H1 (cell line): Measurements from ENCODE around the gene C11orf58. TPM values are rescaled to one million over a fixed set of nuclear protein-coding genes. Genes with fewer than 3 reads are reported as not detected.

Source experiments
- CTCF ChIA-PET: fragments of 300-600 bp; sonication (Branson Sonifier 250); formaldehyde crosslinking; loops from one replicate; lab custom pipeline; 2021; ENCODE audit not compliant: partially characterized antibody; lab: Charles Lee
- POLR2A ChIA-PET: fragments of 300-600 bp; sonication (Branson Sonifier 250); formaldehyde crosslinking; loops from one replicate; lab custom pipeline; 2021; ENCODE audit warnings: inconsistent platforms; ENCODE audit not compliant: partially characterized antibody; lab: Charles Lee
- DNase-seq, 2 experiments: peaks; one replicate each; pipeline versions ENCODE4 v3.0.0 to v3.0.0-alpha.2; 2010 to 2022; ENCODE audit warnings: low spot score in 2 of 2, low read depth in 1 of 2, mixed read lengths in 1 of 2
- FAIRE-seq: peaks from 2 replicates; lab custom pipeline; 2011; peaks lifted over from hg19 to GRCh38; lab: Jason Lieb, UNC
- H2AFZ ChIP-seq: 2 replicates; pipeline ENCODE4 v1.8.1; 2012; ENCODE audit warnings: low read length, inconsistent platforms
- H2AK5ac ChIP-seq: 2 replicates; pipeline ENCODE4 v1.6.1; 2013; ENCODE audit warnings: low read depth, low read length
- H2BK120ac ChIP-seq: replicated peaks from 2 replicates; pipeline ENCODE3; 2013; ENCODE audit warnings: low read depth, low read length, inconsistent platforms
- H2BK12ac ChIP-seq: 2 replicates; pipeline ENCODE4 v1.6.1; 2013; ENCODE audit warnings: low read depth, low read length
- H2BK15ac ChIP-seq: 2 replicates; pipeline ENCODE4 v1.6.1; 2013; ENCODE audit warnings: low read length
- H2BK20ac ChIP-seq: 2 replicates; pipeline ENCODE4 v1.6.1; 2013; ENCODE audit warnings: low read length
- H2BK5ac ChIP-seq: 2 replicates; pipeline ENCODE4 v1.6.1; 2013; ENCODE audit warnings: low read depth, low read length
- H3K14ac ChIP-seq: 2 replicates; pipeline ENCODE4 v1.6.1; 2013; ENCODE audit warnings: inconsistent platforms; ENCODE audit not compliant: insufficient read length
- H3K18ac ChIP-seq: 2 replicates; pipeline ENCODE4 v1.6.1; 2013; ENCODE audit warnings: low read length; ENCODE audit errors: extremely low read depth
- H3K23ac ChIP-seq: 2 replicates; pipeline ENCODE4 v1.6.1; 2013; ENCODE audit warnings: inconsistent platforms; ENCODE audit not compliant: insufficient read length
- H3K23me2 ChIP-seq: 2 replicates; pipeline ENCODE4 v1.6.1; 2013; ENCODE audit warnings: low read depth, low read length
- H3K27ac ChIP-seq: 2 replicates; pipeline ENCODE4 v1.6.1; 2011; ENCODE audit warnings: low read depth, low read length, inconsistent platforms
- H3K27me3 ChIP-seq, 4 experiments: replicated peaks in 1 of 4; 1 replicate in 1 of 4; 2 replicates in 3 of 4; pipeline versions ENCODE4 v1.6.1 to v1.8.1; 2011 to 2013; ENCODE audit warnings: low read length in 3 of 4, mild to moderate bottlenecking in 3 of 4, inconsistent platforms in 2 of 4, mixed read lengths in 2 of 4, moderate library complexity in 1 of 4; ENCODE audit not compliant: control insufficient read depth in 3 of 4, insufficient read depth in 3 of 4; ENCODE audit errors: extremely low read depth in 1 of 4
- H3K36me3 ChIP-seq, 4 experiments: 2 replicates each; pipeline versions ENCODE4 v1.6.1 to v1.8.1; 2011 to 2013; ENCODE audit warnings: mild to moderate bottlenecking in 4 of 4, low read length in 3 of 4, moderate library complexity in 2 of 4, control low read depth in 1 of 4, inconsistent platforms in 1 of 4; ENCODE audit not compliant: insufficient read depth in 4 of 4, control insufficient read depth in 2 of 4
- H3K4ac ChIP-seq: replicated peaks from 2 replicates; pipeline ENCODE3; 2013; ENCODE audit warnings: low read length, low read depth, mixed read lengths, inconsistent platforms; ENCODE audit not compliant: insufficient read length
- H3K4me1 ChIP-seq, 4 experiments: replicated peaks in 1 of 4; 1 replicate in 1 of 4; 2 replicates in 3 of 4; pipeline versions ENCODE4 v1.6.1 to v1.8.1; 2011 to 2013; ENCODE audit warnings: low read length in 3 of 4, inconsistent platforms in 2 of 4, mixed read lengths in 1 of 4; ENCODE audit not compliant: insufficient read depth in 4 of 4, control insufficient read depth in 3 of 4
- H3K4me2 ChIP-seq, 2 experiments: 2 replicates each; pipeline versions ENCODE4 v1.6.1 to v1.8.1; 2011 to 2013; ENCODE audit warnings: low read depth in 2 of 2, low read length in 2 of 2, control low read depth in 1 of 2, inconsistent platforms in 1 of 2, mild to moderate bottlenecking in 1 of 2; ENCODE audit not compliant: insufficient read depth in 1 of 2
- H3K4me3 ChIP-seq, 4 experiments: fragments of 200-600, 300-600 bp in 1 of 4; sonication (generic), shearing (Covaris generic), sonication (Bioruptor Twin) in 1 of 4; 2 replicates each; pipeline versions ENCODE4 v1.5.1 to v1.8.1; 2011 to 2016; ENCODE audit warnings: low read length in 4 of 4, low read depth in 3 of 4, control low read depth in 2 of 4, inconsistent platforms in 2 of 4, mild to moderate bottlenecking in 2 of 4, mixed read lengths in 1 of 4, moderate library complexity in 1 of 4; ENCODE audit not compliant: insufficient read depth in 2 of 4; ENCODE audit errors: extremely low read depth in 1 of 4
- H3K56ac ChIP-seq: replicated peaks from 2 replicates; pipeline ENCODE3; 2013; ENCODE audit warnings: low read depth, mild to moderate bottlenecking, mixed read lengths, low read length, inconsistent platforms; ENCODE audit not compliant: insufficient read length
- H3K79me1 ChIP-seq: 2 replicates; pipeline ENCODE4 v1.6.1; 2013; ENCODE audit warnings: low read depth, low read length, control low read depth
- H3K79me2 ChIP-seq, 2 experiments: 2 replicates each; pipeline versions ENCODE4 v1.6.1 to v1.8.1; 2012 to 2013; ENCODE audit warnings: low read length in 2 of 2, mild to moderate bottlenecking in 2 of 2, inconsistent platforms in 1 of 2; ENCODE audit not compliant: insufficient read depth in 2 of 2, control insufficient read depth in 1 of 2
- H3K9ac ChIP-seq, 4 experiments: replicated peaks in 1 of 4; 1 replicate in 1 of 4; 2 replicates in 3 of 4; pipeline versions ENCODE4 v1.6.1 to v1.8.1; 2011 to 2013; ENCODE audit warnings: low read depth in 3 of 4, low read length in 3 of 4, control low read depth in 2 of 4, mild to moderate bottlenecking in 2 of 4, moderate library complexity in 2 of 4, inconsistent platforms in 1 of 4; ENCODE audit errors: extremely low read depth in 1 of 4
- H3K9me3 ChIP-seq, 2 experiments: 2 replicates each; pipeline versions ENCODE4 v1.6.1 to v1.8.1; 2012 to 2013; ENCODE audit warnings: mild to moderate bottlenecking in 2 of 2, moderate library complexity in 2 of 2, control low read depth in 1 of 2, inconsistent platforms in 1 of 2, low read depth in 1 of 2, low read length in 1 of 2, mixed read lengths in 1 of 2; ENCODE audit not compliant: insufficient read depth in 2 of 2
- H4K20me1 ChIP-seq, 2 experiments: replicated peaks in 1 of 2; 2 replicates each; pipeline versions ENCODE3 to v1.8.1; 2011 to 2013; ENCODE audit warnings: inconsistent platforms in 2 of 2, low read length in 2 of 2, mild to moderate bottlenecking in 1 of 2; ENCODE audit not compliant: insufficient read depth in 2 of 2, control insufficient read depth in 1 of 2
- H4K5ac ChIP-seq: 2 replicates; pipeline ENCODE4 v1.6.1; 2013; ENCODE audit warnings: low read length, low read depth, mixed read lengths, inconsistent platforms; ENCODE audit not compliant: insufficient read length
- H4K8ac ChIP-seq: 2 replicates; pipeline ENCODE4 v1.8.0; 2013; ENCODE audit warnings: mild to moderate bottlenecking, moderate library complexity, low read length, inconsistent platforms; ENCODE audit not compliant: insufficient read depth; ENCODE audit errors: extremely low read depth
- H4K91ac ChIP-seq: replicated peaks from 2 replicates; pipeline ENCODE3; 2013; ENCODE audit warnings: low read length, mixed read lengths, inconsistent platforms; ENCODE audit not compliant: insufficient read length
- E2F6 ChIP-seq: IDR thresholded peaks from 2 replicates; pipeline ENCODE4 v1.6.1; 2012; ENCODE audit warnings: inconsistent platforms
- MAX ChIP-seq: IDR thresholded peaks from 2 replicates; pipeline ENCODE4 v1.6.1; 2012; ENCODE audit warnings: inconsistent platforms
- POU5F1 ChIP-seq: IDR thresholded peaks from 2 replicates; pipeline ENCODE4 v1.6.1; 2011; ENCODE audit warnings: low read depth, mild to moderate bottlenecking, low read length, moderate library complexity
- RBBP5 ChIP-seq: IDR thresholded peaks from 2 replicates; pipeline ENCODE4 v1.7.1; 2012; ENCODE audit warnings: low read depth, mild to moderate bottlenecking, inconsistent platforms, low read length, moderate library complexity, borderline replicate concordance
- SIN3A ChIP-seq, 2 experiments: IDR thresholded peaks in 1 of 2; conservative IDR thresholded peaks in 1 of 2; 2 replicates each; pipeline ENCODE4 v1.6.1; 2011 to 2012; ENCODE audit warnings: low read length in 2 of 2, improper control_type of control experiment in 1 of 2, low read depth in 1 of 2, mild to moderate bottlenecking in 1 of 2
- TAF7 ChIP-seq: optimal IDR thresholded peaks from 2 replicates; pipeline ENCODE3; 2011; ENCODE audit warnings: low read depth, mild to moderate bottlenecking, inconsistent platforms, low read length, moderate library complexity, borderline replicate concordance
- WGBS, 2 experiments: shearing (Covaris generic) in 1 of 2; methylation state at CpG; one replicate each; pipeline versions ENCODE4 v1.1.6 to v1.1.7; 2013 to 2015; ENCODE audit warnings: low lambda C conversion rate in 2 of 2, mixed read lengths in 2 of 2, inconsistent platforms in 1 of 2, low coverage in 1 of 2, missing lambda C conversion rate in 1 of 2; ENCODE audit not compliant: insufficient replicate concordance in 2 of 2, insufficient coverage in 1 of 2, insufficient read length in 1 of 2; ENCODE audit errors: extremely low coverage in 1 of 2, missing lambda C conversion rate in 1 of 2; 5-methylcytosine and 5-hydroxymethylcytosine counted together
- polyA plus RNA-seq, 7 experiments: library from polyadenylated mRNA; depleted of rRNA in 3 of 7; stranded (reverse) in 5 of 7; unstranded in 2 of 7; fragments of >200 nt in 5 of 7; fragments of 200-250 nt in 2 of 7; gene quantifications; 1 replicate in 5 of 7; 2 replicates in 1 of 7; 4 replicates in 1 of 7; pipeline versions ENCODE4 v1.2.1 to v1.2.3, GENCODE V29; 2011 to 2013; ENCODE audit warnings: missing spikeins in 2 of 7, mixed read lengths in 2 of 7
- total RNA-seq: library from RNA; stranded (reverse); fragmentation: NEBNext Ultra II Directional; extraction: Animal tissue kit (Norgen Biotek cat#: 25700); gene quantifications from 2 replicates; pipeline ENCODE4 v1.2.1, GENCODE V29; 2021

The C11orf58 gene
- total and polyA plus RNA-seq, 2 of the 8 experiments (the other 6 are each of a cell fraction or from before 2014, with no cell fraction given), result 70.7 to 181 TPM

- H3K9me3 ChIP-seq, result no peaks in the 10 kb centered on the region
- H3K4me1 ChIP-seq, result no peaks in the 10 kb centered on the region
- no peak overlapping the region for H4K8ac ChIP-seq
- no peaks in the 10 kb centered on the region for H3K27me3 ChIP-seq
- H3K4me3 ChIP-seq, result no peak overlapping the region
- 93% methylated on average over 13 of the region's 13 CpGs; no CpG with 5 or more reads in 1 of the 2 experiments for WGBS, 2 experiments
- peaks cover 0 to 14% (median 6%) of the 10 kb centered on the region in 4 experiments; a peak in 3 of 8 replicates for H3K36me3 ChIP-seq
- H2AFZ ChIP-seq, result no peak overlapping the region
- DNase-seq (no peak), FAIRE-seq (no peak)
- no peak overlapping the region; the same call in 1 of the 2 replicates for H2BK5ac ChIP-seq
- no peak overlapping the region for H3K4me2 ChIP-seq
- no peak overlapping the region for H4K5ac ChIP-seq
- no peak overlapping the region for H3K14ac ChIP-seq
- no peak overlapping the region for H3K4ac ChIP-seq
- no peak overlapping the region for H2BK120ac ChIP-seq
- H3K56ac ChIP-seq, result no peak overlapping the region
- H3K27ac ChIP-seq, result no peak overlapping the region
- H3K79me1 ChIP-seq, result no peaks in the 10 kb centered on the region
- no peak overlapping the region for H2BK20ac ChIP-seq
- no peak overlapping the region for H3K18ac ChIP-seq
- no peaks in the 10 kb centered on the region for H3K23me2 ChIP-seq
- no peak overlapping the region for H3K23ac ChIP-seq
- H3K9ac ChIP-seq, result no peak overlapping the region
- no peak overlapping the region for H2BK12ac ChIP-seq
- ChIA-PET CTCF (interaction anchor here (1.0 to 10.7 kb wide), 11 partner anchors 10 to 271 kb away, joined by 3 to 119 read pairs (median 4); no protein-coding TSS in a partner anchor), POLR2A (no interaction called here)
- H4K91ac ChIP-seq, result no peak overlapping the region
- H4K20me1 ChIP-seq, result peaks cover 4 to 5% of the 10 kb centered on the region in 2 experiments
- no peak overlapping the region for H2BK15ac ChIP-seq
- no peaks in the 10 kb centered on the region for H3K79me2 ChIP-seq
- H2AK5ac ChIP-seq, result no peak overlapping the region
- no peak for TF ChIP-seq SIN3A (conservative IDR thresholded peaks at IDR 0.05 in 1 of 2, IDR thresholded peaks at IDR 0.05 in 1 of 2; ENCODE audit: low read depth in 1 of 2, low read length in 2 of 2)
- TF ChIP-seq POU5F1, result no peak
- no peak for TF ChIP-seq MAX
- TF ChIP-seq RBBP5, result no peak
- TF ChIP-seq E2F6, result no peak
- no peak for TF ChIP-seq TAF7
These were observed 52.9 kb downstream of the C11orf58 start for GRCh38 chr11:16791191-16791961.
